OCI-M2 (cell line): Measurements from ENCODE around the gene ZXDB.
"Not testable (repeated sequence)": the region's sequence is repeated elsewhere in the genome, so short reads cannot be mapped to it uniquely, and the experiment has no call there.

Source experiments
- DNase-seq: peaks from one replicate; lab custom pipeline; 2025; ENCODE audit not compliant: unreplicated experiment; lab: John Stamatoyannopoulos, UW

Gene ZXDB

GRCh38 chrX:57591284-57592159, at the start of gene ZXDB:
Gene ZXDB, plus strand, starts transcription at chrX:57592011. Its CDS starts 38 bp downstream, at chrX:57592049.
- DNase-seq: not testable (repeated sequence)

- no peak for DNase-seq
Observed at GRCh38 chrX:57565198-57565597, 26.6 kb upstream of the ZXDB start.

- DNase-seq: no peak
Observed at GRCh38 chrX:57573754-57574153, 18.1 kb upstream of the ZXDB start.

GRCh38 chrX:57582948-57583347, 8.9 kb upstream of the ZXDB start:
- not testable (repeated sequence) for DNase-seq

GRCh38 chrX:57583477-57583876, 8.3 kb upstream of the ZXDB start:
- DNase-seq: no peak

- DNase-seq: no peak
Observed at GRCh38 chrX:57586360-57586759, 5.5 kb upstream of the ZXDB start.

GRCh38 chrX:57587062-57587461, 4.7 kb upstream of the ZXDB start:
- no peak for DNase-seq

- DNase-seq: no peak
Observed at GRCh38 chrX:57587607-57588006, 4.2 kb upstream of the ZXDB start.

GRCh38 chrX:57592160-57592893, 516 bp downstream of the ZXDB start:
- DNase-seq: not testable (repeated sequence)

GRCh38 chrX:57592894-57593215, 1.0 kb downstream of the ZXDB start:
- not testable (repeated sequence) for DNase-seq

- DNase-seq: no peak
Observed at GRCh38 chrX:57595381-57595811, 3.6 kb downstream of the ZXDB start.

- no peak for DNase-seq
Observed at GRCh38 chrX:57596109-57596508, 4.3 kb downstream of the ZXDB start.

- no peak for DNase-seq
Observed at GRCh38 chrX:57596516-57596915, 4.7 kb downstream of the ZXDB start.

GRCh38 chrX:57607295-57608187, 15.7 kb downstream of the ZXDB start:
- DNase-seq: no peak

GRCh38 chrX:57613351-57613750, 21.5 kb downstream of the ZXDB start:
- DNase-seq: not testable (repeated sequence)

GRCh38 chrX:57629438-57629837, 37.6 kb downstream of the ZXDB start:
- not testable (repeated sequence) for DNase-seq

- no peak for DNase-seq
Observed at GRCh38 chrX:57640674-57641016, 48.8 kb downstream of the ZXDB start.

- DNase-seq: no peak
Observed at GRCh38 chrX:57641338-57641737, 49.5 kb downstream of the ZXDB start.

GRCh38 chrX:57643698-57644097, 51.9 kb downstream of the ZXDB start:
- no peak for DNase-seq

- DNase-seq: no peak
Observed at GRCh38 chrX:57647020-57647419, 55.2 kb downstream of the ZXDB start.
